Mucosa of gallbladder (tissue), 1 donor: ENCODE measurements around the gene HES4. TPM values are rescaled to one million over a fixed set of nuclear protein-coding genes. Genes with fewer than 3 reads are reported as not detected.

ENCODE experiments used
- DNase-seq: peaks from one replicate; pipeline ENCODE4 v3.0.0-alpha.2; 2020; ENCODE audit warnings: low spot score
- total RNA-seq: library from RNA; stranded (reverse); gene quantifications from one replicate; pipeline ENCODE4 v1.2.1, GENCODE V29; 2021
- donor health status: DM: no; HTN: no; CAD: no.

Gene HES4
- total RNA-seq, 1 donor from 2014 or later = 25.6 TPM

- peak; percentile 53 for DNase-seq
These were observed 33.1 kb downstream of the HES4 start for GRCh38 chr1:966704-967300.

- DNase-seq = no peak
These were observed 33.7 kb downstream of the HES4 start, which contains the start of gene PLEKHN1 for GRCh38 chr1:966135-966703. TSS of gene PLEKHN1 (plus strand) at chr1:966482. CDS start at chr1:966532, 50 bp downstream.

- DNase-seq = no peak
These were observed 34.3 kb downstream of the HES4 start for GRCh38 chr1:965526-966134.

- DNase-seq = no peak
These were observed 35.0 kb downstream of the HES4 start for GRCh38 chr1:964691-965525.

- no peak for DNase-seq
These were observed 36.0 kb downstream of the HES4 start for GRCh38 chr1:963746-964525.

- DNase-seq = no peak
These were observed 36.6 kb downstream of the HES4 start for GRCh38 chr1:963301-963651.

- DNase-seq = no peak
These were observed 37.3 kb downstream of the HES4 start for GRCh38 chr1:962381-963300.

GRCh38 chr1:961132-961669, 38.7 kb downstream of the HES4 start:
- no peak for DNase-seq

- peak; percentile 67 for DNase-seq
These were observed 39.4 kb downstream of the HES4 start, which contains the start of gene KLHL17 for GRCh38 chr1:960363-961131. TSS of gene KLHL17 (plus strand) at chr1:960584. CDS start at chr1:960694, 110 bp downstream.

- DNase-seq = no peak
These were observed 40.0 kb downstream of the HES4 start for GRCh38 chr1:959731-960362.

- DNase-seq = peak; percentile 94
These were observed 40.8 kb downstream of the HES4 start, which contains the start of gene NOC2L for GRCh38 chr1:958823-959730. TSS of gene NOC2L (minus strand) at chr1:959256. CDS start at chr1:959240, 16 bp downstream.

GRCh38 chr1:956636-957035, 43.3 kb downstream of the HES4 start:
- DNase-seq = no peak

- DNase-seq = no peak
These were observed 44.4 kb downstream of the HES4 start for GRCh38 chr1:955474-955873.

GRCh38 chr1:954927-955326, 45.0 kb downstream of the HES4 start:
- no peak for DNase-seq

GRCh38 chr1:953524-954320, 46.2 kb downstream of the HES4 start:
- DNase-seq = no peak

GRCh38 chr1:952603-953002, 47.3 kb downstream of the HES4 start:
- DNase-seq = no peak

GRCh38 chr1:952201-952600, 47.7 kb downstream of the HES4 start:
- no peak for DNase-seq
